ENCODE measurements around the gene EPS15.

GRCh38 chr1:51423073-51423821 is 95.8 kb downstream of the EPS15 start:
- TF ChIP-seq TAF1 (IDR thresholded peaks at IDR 0.05; ENCODE audit: control insufficient read depth, extremely low read depth, insufficient read depth, low read length, severe bottlenecking) (no peak), POLR2AphosphoS5 (IDR thresholded peaks at IDR 0.05; ENCODE audit: control insufficient read depth, insufficient read depth, low read depth, low read length) (no peak)

Data from K562 (cell line).